VCaP (cell line): ENCODE results near the gene CAMTA1.

Experiments
- H3K27ac ChIP-seq: fragments of 450-650 bp; 2 replicates; pipeline ENCODE4 v1.5.1; 2017
- CTCF ChIP-seq: fragments of 450-650 bp; conservative IDR thresholded peaks from 2 replicates; pipeline ENCODE4 v1.5.1; 2017; ENCODE audit warnings: mild to moderate bottlenecking, moderate library complexity

CAMTA1 gene

GRCh38 chr1:6928106-6928885 lies 143.0 kb downstream of the CAMTA1 start:
- peak overlapping the region; percentile 57 for H3K27ac ChIP-seq
- TF ChIP-seq CTCF = no peak

GRCh38 chr1:6930732-6931300 lies 145.6 kb downstream of the CAMTA1 start:
- no peak for TF ChIP-seq CTCF
- H3K27ac ChIP-seq = no peak overlapping the region

GRCh38 chr1:6935361-6935883 lies 150.2 kb downstream of the CAMTA1 start:
- peak overlapping the region; percentile 53 for H3K27ac ChIP-seq
- no peak for TF ChIP-seq CTCF

GRCh38 chr1:6935911-6936690 lies 150.8 kb downstream of the CAMTA1 start:
- no peak for TF ChIP-seq CTCF
- H3K27ac ChIP-seq = peak overlapping the region; percentile 53

- no peak overlapping the region for H3K27ac ChIP-seq
- TF ChIP-seq CTCF = no peak
These were observed 151.8 kb downstream of the CAMTA1 start for GRCh38 chr1:6937048-6937447.

- no peak for TF ChIP-seq CTCF
- no peak overlapping the region for H3K27ac ChIP-seq
These were observed 154.1 kb downstream of the CAMTA1 start for GRCh38 chr1:6939363-6939762.

- no peak for TF ChIP-seq CTCF
- no peak overlapping the region for H3K27ac ChIP-seq
These were observed 156.5 kb downstream of the CAMTA1 start for GRCh38 chr1:6941786-6942185.
